ENCODE measurements around the gene CACNA1E. TPM values are rescaled to one million over a fixed set of nuclear protein-coding genes. Genes with fewer than 3 reads are reported as not detected.

The CACNA1E gene
- total and polyA plus RNA-seq, 2 experiments from 2014 or later, result 0.32 to 1.1 TPM

DNA sequence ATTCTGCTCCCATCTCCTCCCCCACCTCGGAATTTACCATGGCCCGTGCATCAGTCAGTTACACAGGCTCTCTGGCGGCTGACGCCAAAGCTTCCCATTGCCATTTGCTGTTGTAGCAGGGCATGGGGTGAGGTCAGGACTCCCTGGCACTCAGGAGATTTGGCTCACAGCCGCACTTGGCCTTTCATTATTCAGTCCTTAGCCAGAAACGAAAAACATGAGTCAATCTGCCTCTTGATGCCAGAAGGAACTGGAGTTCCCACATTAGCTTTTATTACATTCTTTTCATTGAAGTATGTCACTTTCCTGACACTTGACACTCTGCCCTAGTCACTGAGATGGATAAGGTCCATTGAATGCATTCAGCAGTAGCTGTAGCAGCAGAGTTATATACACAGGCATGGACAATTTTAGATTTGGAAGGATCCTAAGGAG lies 260.6 kb downstream of the CACNA1E start:
- no peaks in the 10 kb centered on the region for H3K27me3 ChIP-seq (ENCODE audit: insufficient read depth)

DNA sequence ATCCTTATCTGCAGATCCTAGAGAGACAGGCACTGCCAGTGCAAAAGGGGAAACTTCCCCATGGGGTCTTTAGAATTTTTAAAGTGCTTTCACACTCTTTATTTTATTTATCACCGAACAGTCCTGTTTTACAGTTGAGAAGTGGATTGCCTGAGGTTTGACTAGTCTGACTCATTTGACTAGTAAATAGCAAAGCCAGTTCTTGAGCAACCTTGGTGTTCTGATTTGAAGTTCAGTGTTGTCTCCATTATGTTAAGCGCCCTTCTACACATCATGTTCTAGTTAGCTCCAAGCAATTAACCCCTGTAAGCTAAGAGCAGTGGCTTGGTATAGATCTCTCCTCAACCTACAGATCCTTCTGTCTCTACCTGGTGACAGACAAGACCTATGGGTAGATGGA lies 262.9 kb downstream of the CACNA1E start:
- Histone ChIP-seq H3F3A (replicated peaks; ENCODE audit: low read depth) (no peaks in the 10 kb centered on the region), H3K27me3 (ENCODE audit: insufficient read depth) (no peaks in the 10 kb centered on the region), H3K9me2 (ENCODE audit: insufficient read depth) (peaks cover 6% of the 10 kb centered on the region), H3K79me2 (replicated peaks; ENCODE audit: insufficient read depth) (no peaks in the 10 kb centered on the region), H3K36me3 (ENCODE audit: insufficient read depth) (no peaks in the 10 kb centered on the region), H3K4me2 (no peak overlapping the region), H2AFZ (no peak overlapping the region), H3K4me3 (no peak overlapping the region), H4K20me1 (replicated peaks; ENCODE audit: insufficient read depth) (no peaks in the 10 kb centered on the region), H3K27ac (ENCODE audit: low read depth) (no peak overlapping the region), H3K4me1 (ENCODE audit: insufficient read depth) (no peaks in the 10 kb centered on the region)
- Mint-ChIP-seq H3K36me3 (ENCODE audit: low read depth) (no peaks in the 10 kb centered on the region), H3K4me3 (no peak overlapping the region), H3K27me3 (ENCODE audit: insufficient read depth, low read depth, poor library complexity) (no peaks in the 10 kb centered on the region), H3K4me1 (peaks cover 11% of the 10 kb centered on the region), H3K27ac (no peak overlapping the region), H3K9me3 (no peaks in the 10 kb centered on the region; the same call in 2 of the 3 replicates)
- no peak for ATAC-seq
- DNase-seq (ENCODE audit: low spot score), result no peak
- TF ChIP-seq POLR2AphosphoS5 (IDR thresholded peaks at IDR 0.05; ENCODE audit: low read depth) (no peak), EZH2 (IDR thresholded peaks at IDR 0.05; ENCODE audit: low read depth, unreplicated experiment) (no peak), ZNF331 (CRISPR knock-in tag; IDR thresholded peaks at IDR 0.05; ENCODE audit: low read depth) (no peak), JUNB (IDR thresholded peaks at IDR 0.05; ENCODE audit: unreplicated experiment) (no peak), ZNF114 (CRISPR knock-in tag; IDR thresholded peaks at IDR 0.05) (no peak)
- TF ChIP-seq, protein P1, sequence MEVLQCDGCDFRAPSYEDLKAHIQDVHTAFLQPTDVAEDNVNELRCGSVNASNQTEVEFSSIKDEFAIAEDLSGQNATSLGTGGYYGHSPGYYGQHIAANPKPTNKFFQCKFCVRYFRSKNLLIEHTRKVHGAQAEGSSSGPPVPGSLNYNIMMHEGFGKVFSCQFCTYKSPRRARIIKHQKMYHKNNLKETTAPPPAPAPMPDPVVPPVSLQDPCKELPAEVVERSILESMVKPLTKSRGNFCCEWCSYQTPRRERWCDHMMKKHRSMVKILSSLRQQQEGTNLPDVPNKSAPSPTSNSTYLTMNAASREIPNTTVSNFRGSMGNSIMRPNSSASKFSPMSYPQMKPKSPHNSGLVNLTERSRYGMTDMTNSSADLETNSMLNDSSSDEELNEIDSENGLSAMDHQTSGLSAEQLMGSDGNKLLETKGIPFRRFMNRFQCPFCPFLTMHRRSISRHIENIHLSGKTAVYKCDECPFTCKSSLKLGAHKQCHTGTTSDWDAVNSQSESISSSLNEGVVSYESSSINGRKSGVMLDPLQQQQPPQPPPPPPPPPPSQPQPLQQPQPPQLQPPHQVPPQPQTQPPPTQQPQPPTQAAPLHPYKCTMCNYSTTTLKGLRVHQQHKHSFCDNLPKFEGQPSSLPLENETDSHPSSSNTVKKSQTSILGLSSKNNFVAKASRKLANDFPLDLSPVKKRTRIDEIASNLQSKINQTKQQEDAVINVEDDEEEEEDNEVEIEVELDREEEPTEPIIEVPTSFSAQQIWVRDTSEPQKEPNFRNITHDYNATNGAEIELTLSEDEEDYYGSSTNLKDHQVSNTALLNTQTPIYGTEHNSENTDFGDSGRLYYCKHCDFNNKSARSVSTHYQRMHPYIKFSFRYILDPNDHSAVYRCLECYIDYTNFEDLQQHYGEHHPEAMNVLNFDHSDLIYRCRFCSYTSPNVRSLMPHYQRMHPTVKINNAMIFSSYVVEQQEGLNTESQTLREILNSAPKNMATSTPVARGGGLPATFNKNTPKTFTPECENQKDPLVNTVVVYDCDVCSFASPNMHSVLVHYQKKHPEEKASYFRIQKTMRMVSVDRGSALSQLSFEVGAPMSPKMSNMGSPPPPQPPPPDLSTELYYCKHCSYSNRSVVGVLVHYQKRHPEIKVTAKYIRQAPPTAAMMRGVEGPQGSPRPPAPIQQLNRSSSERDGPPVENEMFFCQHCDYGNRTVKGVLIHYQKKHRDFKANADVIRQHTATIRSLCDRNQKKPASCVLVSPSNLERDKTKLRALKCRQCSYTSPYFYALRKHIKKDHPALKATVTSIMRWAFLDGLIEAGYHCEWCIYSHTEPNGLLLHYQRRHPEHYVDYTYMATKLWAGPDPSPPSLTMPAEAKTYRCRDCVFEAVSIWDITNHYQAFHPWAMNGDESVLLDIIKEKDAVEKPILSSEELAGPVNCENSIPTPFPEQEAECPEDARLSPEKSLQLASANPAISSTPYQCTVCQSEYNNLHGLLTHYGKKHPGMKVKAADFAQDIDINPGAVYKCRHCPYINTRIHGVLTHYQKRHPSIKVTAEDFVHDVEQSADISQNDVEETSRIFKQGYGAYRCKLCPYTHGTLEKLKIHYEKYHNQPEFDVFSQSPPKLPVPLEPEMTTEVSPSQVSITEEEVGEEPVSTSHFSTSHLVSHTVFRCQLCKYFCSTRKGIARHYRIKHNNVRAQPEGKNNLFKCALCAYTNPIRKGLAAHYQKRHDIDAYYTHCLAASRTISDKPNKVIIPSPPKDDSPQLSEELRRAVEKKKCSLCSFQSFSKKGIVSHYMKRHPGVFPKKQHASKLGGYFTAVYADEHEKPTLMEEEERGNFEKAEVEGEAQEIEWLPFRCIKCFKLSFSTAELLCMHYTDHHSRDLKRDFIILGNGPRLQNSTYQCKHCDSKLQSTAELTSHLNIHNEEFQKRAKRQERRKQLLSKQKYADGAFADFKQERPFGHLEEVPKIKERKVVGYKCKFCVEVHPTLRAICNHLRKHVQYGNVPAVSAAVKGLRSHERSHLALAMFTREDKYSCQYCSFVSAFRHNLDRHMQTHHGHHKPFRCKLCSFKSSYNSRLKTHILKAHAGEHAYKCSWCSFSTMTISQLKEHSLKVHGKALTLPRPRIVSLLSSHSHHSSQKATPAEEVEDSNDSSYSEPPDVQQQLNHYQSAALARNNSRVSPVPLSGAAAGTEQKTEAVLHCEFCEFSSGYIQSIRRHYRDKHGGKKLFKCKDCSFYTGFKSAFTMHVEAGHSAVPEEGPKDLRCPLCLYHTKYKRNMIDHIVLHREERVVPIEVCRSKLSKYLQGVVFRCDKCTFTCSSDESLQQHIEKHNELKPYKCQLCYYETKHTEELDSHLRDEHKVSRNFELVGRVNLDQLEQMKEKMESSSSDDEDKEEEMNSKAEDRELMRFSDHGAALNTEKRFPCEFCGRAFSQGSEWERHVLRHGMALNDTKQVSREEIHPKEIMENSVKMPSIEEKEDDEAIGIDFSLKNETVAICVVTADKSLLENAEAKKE (CRISPR knock-in tag; IDR thresholded peaks at IDR 0.05), result no peak
- TF ChIP-seq, protein P2, sequence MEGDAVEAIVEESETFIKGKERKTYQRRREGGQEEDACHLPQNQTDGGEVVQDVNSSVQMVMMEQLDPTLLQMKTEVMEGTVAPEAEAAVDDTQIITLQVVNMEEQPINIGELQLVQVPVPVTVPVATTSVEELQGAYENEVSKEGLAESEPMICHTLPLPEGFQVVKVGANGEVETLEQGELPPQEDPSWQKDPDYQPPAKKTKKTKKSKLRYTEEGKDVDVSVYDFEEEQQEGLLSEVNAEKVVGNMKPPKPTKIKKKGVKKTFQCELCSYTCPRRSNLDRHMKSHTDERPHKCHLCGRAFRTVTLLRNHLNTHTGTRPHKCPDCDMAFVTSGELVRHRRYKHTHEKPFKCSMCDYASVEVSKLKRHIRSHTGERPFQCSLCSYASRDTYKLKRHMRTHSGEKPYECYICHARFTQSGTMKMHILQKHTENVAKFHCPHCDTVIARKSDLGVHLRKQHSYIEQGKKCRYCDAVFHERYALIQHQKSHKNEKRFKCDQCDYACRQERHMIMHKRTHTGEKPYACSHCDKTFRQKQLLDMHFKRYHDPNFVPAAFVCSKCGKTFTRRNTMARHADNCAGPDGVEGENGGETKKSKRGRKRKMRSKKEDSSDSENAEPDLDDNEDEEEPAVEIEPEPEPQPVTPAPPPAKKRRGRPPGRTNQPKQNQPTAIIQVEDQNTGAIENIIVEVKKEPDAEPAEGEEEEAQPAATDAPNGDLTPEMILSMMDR (conservative IDR thresholded peaks at IDR 0.05; ENCODE audit: low read depth in 2 of 2), result no peak

More for the DNA sequence above, 260.6 kb downstream of the CACNA1E start:
- H4K20me1 ChIP-seq (replicated peaks; ENCODE audit: insufficient read depth), result no peaks in the 10 kb centered on the region
- no peaks in the 10 kb centered on the region for H3K36me3 ChIP-seq (ENCODE audit: insufficient read depth)
- H2AFZ ChIP-seq, result no peak overlapping the region
- ATAC-seq, result no peak
- H3K36me3 Mint-ChIP-seq (ENCODE audit: low read depth), result no peaks in the 10 kb centered on the region
- H3K4me2 ChIP-seq, result no peak overlapping the region
- H3K79me2 ChIP-seq (replicated peaks; ENCODE audit: insufficient read depth), result no peaks in the 10 kb centered on the region
- peaks cover 11% of the 10 kb centered on the region for H3K4me1 Mint-ChIP-seq
- H3K9me3 Mint-ChIP-seq, result no peaks in the 10 kb centered on the region; the same call in 2 of the 3 replicates
- H3K4me1 ChIP-seq (ENCODE audit: insufficient read depth), result no peaks in the 10 kb centered on the region
- H3K4me3 ChIP-seq, result no peak overlapping the region
- no peak overlapping the region for H3K27ac Mint-ChIP-seq
- TF ChIP-seq NANOG (IDR thresholded peaks at IDR 0.05; ENCODE audit: borderline replicate concordance) (no peak), POLR2AphosphoS5 (IDR thresholded peaks at IDR 0.05; ENCODE audit: low read depth) (no peak), ZNF331 (CRISPR knock-in tag; IDR thresholded peaks at IDR 0.05; ENCODE audit: low read depth) (no peak)
- TF ChIP-seq, protein P3, sequence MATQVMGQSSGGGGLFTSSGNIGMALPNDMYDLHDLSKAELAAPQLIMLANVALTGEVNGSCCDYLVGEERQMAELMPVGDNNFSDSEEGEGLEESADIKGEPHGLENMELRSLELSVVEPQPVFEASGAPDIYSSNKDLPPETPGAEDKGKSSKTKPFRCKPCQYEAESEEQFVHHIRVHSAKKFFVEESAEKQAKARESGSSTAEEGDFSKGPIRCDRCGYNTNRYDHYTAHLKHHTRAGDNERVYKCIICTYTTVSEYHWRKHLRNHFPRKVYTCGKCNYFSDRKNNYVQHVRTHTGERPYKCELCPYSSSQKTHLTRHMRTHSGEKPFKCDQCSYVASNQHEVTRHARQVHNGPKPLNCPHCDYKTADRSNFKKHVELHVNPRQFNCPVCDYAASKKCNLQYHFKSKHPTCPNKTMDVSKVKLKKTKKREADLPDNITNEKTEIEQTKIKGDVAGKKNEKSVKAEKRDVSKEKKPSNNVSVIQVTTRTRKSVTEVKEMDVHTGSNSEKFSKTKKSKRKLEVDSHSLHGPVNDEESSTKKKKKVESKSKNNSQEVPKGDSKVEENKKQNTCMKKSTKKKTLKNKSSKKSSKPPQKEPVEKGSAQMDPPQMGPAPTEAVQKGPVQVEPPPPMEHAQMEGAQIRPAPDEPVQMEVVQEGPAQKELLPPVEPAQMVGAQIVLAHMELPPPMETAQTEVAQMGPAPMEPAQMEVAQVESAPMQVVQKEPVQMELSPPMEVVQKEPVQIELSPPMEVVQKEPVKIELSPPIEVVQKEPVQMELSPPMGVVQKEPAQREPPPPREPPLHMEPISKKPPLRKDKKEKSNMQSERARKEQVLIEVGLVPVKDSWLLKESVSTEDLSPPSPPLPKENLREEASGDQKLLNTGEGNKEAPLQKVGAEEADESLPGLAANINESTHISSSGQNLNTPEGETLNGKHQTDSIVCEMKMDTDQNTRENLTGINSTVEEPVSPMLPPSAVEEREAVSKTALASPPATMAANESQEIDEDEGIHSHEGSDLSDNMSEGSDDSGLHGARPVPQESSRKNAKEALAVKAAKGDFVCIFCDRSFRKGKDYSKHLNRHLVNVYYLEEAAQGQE (IDR thresholded peaks at IDR 0.05; ENCODE audit: unreplicated experiment), result no peak
- no peaks in the 10 kb centered on the region for H3K27me3 Mint-ChIP-seq (ENCODE audit: insufficient read depth, low read depth, poor library complexity)
- H3K9me2 ChIP-seq (ENCODE audit: insufficient read depth), result peaks cover 6% of the 10 kb centered on the region
- H3F3A ChIP-seq (replicated peaks; ENCODE audit: low read depth), result no peaks in the 10 kb centered on the region
- DNase-seq (ENCODE audit: low spot score), result no peak
- no peak overlapping the region for H3K27ac ChIP-seq (ENCODE audit: low read depth)
- no peak overlapping the region for H3K4me3 Mint-ChIP-seq
